Caco-2 (cell line): ENCODE results near the gene PNMA1. TPM values are rescaled to one million over a fixed set of nuclear protein-coding genes. Genes with fewer than 3 reads are reported as not detected.

Experiments
- BruUV-seq: library from RNA; stranded (reverse); fragments of 400-500 nt; replicated peaks from 2 replicates; lab custom pipeline; 2021; lab: Mats Ljungman, UMichigan
- CTCF ChIA-PET: fragments of 300-600 bp; sonication (Branson Sonifier 250); formaldehyde crosslinking; loops from one replicate; lab custom pipeline; 2022; ENCODE audit warnings: antibody characterized with exemption; lab: Charles Lee
- POLR2A ChIA-PET: fragments of 300-600 bp; sonication (Branson Sonifier 250); formaldehyde crosslinking; loops from one replicate; lab custom pipeline; 2022; ENCODE audit warnings: antibody characterized with exemption; lab: Charles Lee
- DNase-seq, 2 experiments: peaks; one replicate each; pipeline versions ENCODE4 v3.0.0 to v3.0.0-alpha.2; 2020 to 2022
- H3K27me3 ChIP-seq: replicated peaks from 2 replicates; pipeline ENCODE4 v1.6.0; 2011; ENCODE audit warnings: low read length; ENCODE audit not compliant: control insufficient read depth, insufficient read depth
- H3K36me3 ChIP-seq: 2 replicates; pipeline ENCODE4 v1.5.1; 2011; ENCODE audit warnings: low read length; ENCODE audit not compliant: control insufficient read depth, insufficient read depth
- H3K4me1 ChIP-seq: fragments of 250-450 bp; sonication (Bioruptor Pico); 2 replicates; pipeline ENCODE4 v1.5.1; 2020; ENCODE audit warnings: mild to moderate bottlenecking
- H3K4me3 ChIP-seq: 2 replicates; pipeline ENCODE4 v1.5.1; 2011; ENCODE audit warnings: low read depth, mild to moderate bottlenecking, control low read depth, low read length
- H3K9me3 ChIP-seq: fragments of 250-450 bp; sonication (Bioruptor Pico); 2 replicates; pipeline ENCODE4 v1.5.1; 2020; ENCODE audit warnings: mild to moderate bottlenecking, moderate library complexity
- H3K27ac Mint-ChIP-seq: one replicate; pipeline ENCODE4 v1.8.0; 2022; ENCODE audit warnings: mixed read lengths; ENCODE audit not compliant: unreplicated experiment
- H3K27me3 Mint-ChIP-seq: one replicate; pipeline ENCODE4 v1.8.0; 2022; ENCODE audit warnings: mixed read lengths; ENCODE audit not compliant: insufficient read depth, unreplicated experiment
- H3K36me3 Mint-ChIP-seq: one replicate; pipeline ENCODE4 v1.8.0; 2022; ENCODE audit warnings: mild to moderate bottlenecking, mixed read lengths; ENCODE audit not compliant: insufficient read depth, unreplicated experiment
- H3K4me1 Mint-ChIP-seq: one replicate; pipeline ENCODE4 v1.8.0; 2022; ENCODE audit warnings: low read depth, mixed read lengths; ENCODE audit not compliant: unreplicated experiment
- H3K4me3 Mint-ChIP-seq: one replicate; pipeline ENCODE4 v1.8.0; 2022; ENCODE audit warnings: mild to moderate bottlenecking, moderate library complexity, mixed read lengths; ENCODE audit not compliant: unreplicated experiment
- H3K9me3 Mint-ChIP-seq: one replicate; pipeline ENCODE4 v1.8.0; 2022; ENCODE audit warnings: mixed read lengths; ENCODE audit not compliant: unreplicated experiment
- intact Hi-C: fragments of 100-400 bp; cut with micrococcal nuclease; formaldehyde crosslinking; loops from one replicate; pipeline ENCODE4 v1.10.0; 2022; ENCODE audit not compliant: unreplicated experiment
- total RNA-seq: library from RNA; stranded (reverse); gene quantifications from 2 replicates; pipeline ENCODE4 v1.2.3, GENCODE V29; 2022
- TF ChIP-seq, protein P1 (sequence below), 2 experiments: fragments of 200-600 bp in 1 of 2; IDR thresholded peaks; 1 replicate in 1 of 2; 2 replicates in 1 of 2; pipeline versions ENCODE4 v1.5.1 to v1.8.0; 2011 to 2022; ENCODE audit warnings: antibody characterized with exemption in 1 of 2, control low read depth in 1 of 2, inconsistent platforms in 1 of 2, low read depth in 1 of 2, low read length in 1 of 2, mild to moderate bottlenecking in 1 of 2, moderate library complexity in 1 of 2; ENCODE audit not compliant: insufficient read depth in 1 of 2, severe bottlenecking in 1 of 2, unreplicated experiment in 1 of 2

The PNMA1 gene
- total RNA-seq, 1 experiment from 2014 or later, result 38.8 TPM

DNA sequence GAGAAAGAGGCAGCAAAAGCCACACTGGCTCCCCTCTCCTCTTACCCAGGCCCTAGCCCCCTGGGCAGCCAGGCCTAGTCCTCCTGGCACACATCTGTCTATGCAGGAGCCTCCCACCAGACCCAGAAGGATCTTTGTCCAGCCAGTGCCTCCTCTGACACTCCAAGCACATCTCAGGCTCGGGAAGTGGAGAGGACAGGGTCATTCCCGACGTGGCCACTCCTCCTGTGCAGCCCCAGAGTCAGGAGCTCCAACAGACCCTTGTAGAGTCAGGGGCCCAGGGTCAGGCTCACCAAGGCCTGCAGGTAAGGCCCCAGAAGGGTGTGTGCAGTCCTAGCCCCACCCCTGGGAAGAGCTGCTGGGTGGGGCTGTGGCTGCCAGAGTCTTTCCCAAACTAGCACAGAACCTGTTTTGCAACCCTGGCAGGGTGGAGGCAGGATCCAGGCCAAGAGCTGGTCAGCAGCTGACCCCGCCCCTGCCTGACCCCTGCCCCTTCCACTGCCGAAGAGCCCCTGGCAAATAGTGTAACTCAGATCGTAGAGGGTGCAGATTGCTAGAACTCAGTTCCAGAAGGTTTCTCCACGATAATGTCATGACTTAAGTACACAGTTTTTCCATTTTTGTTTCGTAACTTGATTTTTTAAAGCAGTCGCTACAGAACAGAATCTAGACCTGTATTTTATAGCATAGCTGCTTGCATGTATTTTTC is 26.6 kb upstream of the PNMA1 start:
- no peaks in the 10 kb centered on the region for H3K27me3 Mint-ChIP-seq
- H3K4me3 Mint-ChIP-seq, result peak overlapping the region; percentile 69
- H3K27me3 ChIP-seq, result no peaks in the 10 kb centered on the region
- peaks cover 39% of the 10 kb centered on the region for H3K4me1 Mint-ChIP-seq
- H3K9me3 Mint-ChIP-seq, result no peaks in the 10 kb centered on the region
- ChIA-PET POLR2A (interaction anchor here (0.5 to 1.1 kb wide), 4 partner anchors 17 to 170 kb away, joined by 3 to 14 read pairs (median 4); a partner anchor contains a TSS), CTCF (interaction anchor here (0.6 to 3.6 kb wide), 11 partner anchors 12 to 296 kb away, joined by 3 to 60 read pairs (median 4); partner anchors contain the start of genes PTGR2 and ZNF410)
- TF ChIP-seq, protein P1, sequence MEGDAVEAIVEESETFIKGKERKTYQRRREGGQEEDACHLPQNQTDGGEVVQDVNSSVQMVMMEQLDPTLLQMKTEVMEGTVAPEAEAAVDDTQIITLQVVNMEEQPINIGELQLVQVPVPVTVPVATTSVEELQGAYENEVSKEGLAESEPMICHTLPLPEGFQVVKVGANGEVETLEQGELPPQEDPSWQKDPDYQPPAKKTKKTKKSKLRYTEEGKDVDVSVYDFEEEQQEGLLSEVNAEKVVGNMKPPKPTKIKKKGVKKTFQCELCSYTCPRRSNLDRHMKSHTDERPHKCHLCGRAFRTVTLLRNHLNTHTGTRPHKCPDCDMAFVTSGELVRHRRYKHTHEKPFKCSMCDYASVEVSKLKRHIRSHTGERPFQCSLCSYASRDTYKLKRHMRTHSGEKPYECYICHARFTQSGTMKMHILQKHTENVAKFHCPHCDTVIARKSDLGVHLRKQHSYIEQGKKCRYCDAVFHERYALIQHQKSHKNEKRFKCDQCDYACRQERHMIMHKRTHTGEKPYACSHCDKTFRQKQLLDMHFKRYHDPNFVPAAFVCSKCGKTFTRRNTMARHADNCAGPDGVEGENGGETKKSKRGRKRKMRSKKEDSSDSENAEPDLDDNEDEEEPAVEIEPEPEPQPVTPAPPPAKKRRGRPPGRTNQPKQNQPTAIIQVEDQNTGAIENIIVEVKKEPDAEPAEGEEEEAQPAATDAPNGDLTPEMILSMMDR (IDR thresholded peaks at IDR 0.05; ENCODE audit: insufficient read depth in 1 of 2, low read depth in 1 of 2, low read length in 1 of 2, severe bottlenecking in 1 of 2, unreplicated experiment in 1 of 2), result no peak
- peaks cover 3% of the 10 kb centered on the region; the same call in 1 of the 2 replicates for H3K36me3 ChIP-seq
- no TSS peak for BruUV-seq
- peak overlapping the region; percentile 83 for H3K27ac Mint-ChIP-seq
- peak overlapping the region; percentile 15; the same call in 1 of the 2 replicates for H3K4me3 ChIP-seq
- H3K36me3 Mint-ChIP-seq, result peaks cover 54% of the 10 kb centered on the region
- DNase-seq, result peak; percentile 93 to 94
- H3K9me3 ChIP-seq, result no peaks in the 10 kb centered on the region
- intact Hi-C loops, result loop anchor here (1.0 to 5.0 kb wide), 2 partner anchors 18 to 87 kb away; no protein-coding TSS in a partner anchor
- peaks cover 61% of the 10 kb centered on the region for H3K4me1 ChIP-seq

DNA sequence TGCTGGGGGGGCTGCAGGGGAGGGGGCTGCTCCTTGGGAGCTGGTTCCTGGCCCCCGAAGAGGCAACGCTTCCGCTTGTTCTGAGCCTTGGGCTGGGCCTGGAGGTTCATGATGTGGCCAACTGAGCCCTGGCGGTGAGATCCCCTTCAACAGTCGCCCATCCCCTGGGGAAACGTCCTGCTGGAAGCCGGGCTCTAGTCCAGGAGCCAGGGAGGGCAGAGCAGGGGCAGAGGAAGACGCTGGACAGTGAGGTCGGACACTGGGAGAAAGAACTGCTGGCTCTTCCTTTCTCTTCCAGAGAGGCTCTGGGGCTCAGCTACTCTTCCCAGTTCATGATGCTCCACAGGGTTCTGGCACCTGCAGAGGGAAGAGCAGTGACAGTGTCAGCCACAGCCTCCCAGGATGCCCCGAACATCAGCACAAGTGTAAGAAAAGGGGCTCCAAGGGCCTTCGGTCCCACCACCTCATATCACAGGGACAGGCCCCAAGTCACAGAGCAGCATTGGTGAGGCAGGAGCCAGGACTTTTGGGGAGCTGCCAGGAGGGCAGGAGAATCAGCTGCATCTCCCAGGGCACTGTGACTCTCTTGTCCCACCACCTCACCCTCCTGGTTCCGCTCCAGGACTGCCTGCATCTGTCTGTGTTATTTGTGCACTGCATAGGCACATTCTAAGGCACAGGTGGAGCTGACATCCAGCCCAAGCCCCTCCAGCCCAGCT is 25.9 kb upstream of the PNMA1 start:
- H3K9me3 ChIP-seq, result no peaks in the 10 kb centered on the region
- Mint-ChIP-seq H3K4me1 (peaks cover 39% of the 10 kb centered on the region), H3K9me3 (no peaks in the 10 kb centered on the region), H3K4me3 (no peak overlapping the region), H3K36me3 (peaks cover 50% of the 10 kb centered on the region), H3K27ac (peak overlapping the region; percentile 83), H3K27me3 (no peaks in the 10 kb centered on the region)
- ChIA-PET CTCF (interaction anchor here (0.8 to 3.6 kb wide), 5 partner anchors 11 to 112 kb away, joined by 3 to 60 read pairs (median 5); partner anchors contain the start of gene PTGR2), POLR2A (interaction anchor here (0.5 to 1.1 kb wide), 4 partner anchors 18 to 169 kb away, joined by 3 to 14 read pairs (median 4); a partner anchor contains a TSS)
- H3K4me1 ChIP-seq, result peaks cover 54% of the 10 kb centered on the region
- no peak overlapping the region for H3K4me3 ChIP-seq
- intact Hi-C loops, result loop anchor here (5.0 kb wide), 1 partner anchor 87 kb away; no protein-coding TSS in a partner anchor
- TF ChIP-seq, protein P1 (IDR thresholded peaks at IDR 0.05; ENCODE audit: insufficient read depth in 1 of 2, low read depth in 1 of 2, low read length in 1 of 2, severe bottlenecking in 1 of 2, unreplicated experiment in 1 of 2), result no peak
- no peaks in the 10 kb centered on the region for H3K27me3 ChIP-seq
- peaks cover 3% of the 10 kb centered on the region; the same call in 1 of the 2 replicates for H3K36me3 ChIP-seq
- DNase-seq, result no peak
- no TSS peak for BruUV-seq
